Prostate gland (tissue), 2 donors: ENCODE data around the gene CACNA1A. TPM values are rescaled to one million over a fixed set of nuclear protein-coding genes. Genes with fewer than 3 reads are reported as not detected.

Experiments used
- DNase-seq: peaks from one replicate; pipeline ENCODE4 v3.0.0-alpha.2; 2019; ENCODE audit warnings: low spot score
- H3K27ac ChIP-seq, 2 donors: fragments of 200-600 bp; sonication (generic); 2 replicates each; pipeline ENCODE4 v1.5.1; 2017 to 2019
- H3K27me3 ChIP-seq: fragments of 200-600 bp; sonication (generic); replicated peaks from 2 replicates; pipeline ENCODE4 v1.5.1; 2019; ENCODE audit not compliant: insufficient read depth
- H3K36me3 ChIP-seq, 2 donors: fragments of 200-600 bp; sonication (generic); 1 replicate in 1 of 2; 2 replicates in 1 of 2; pipeline versions ENCODE4 v1.5.1 to v1.8.1; 2017 to 2019
- H3K4me1 ChIP-seq: fragments of 200-600 bp; sonication (generic); replicated peaks from 2 replicates; pipeline ENCODE4 v1.5.1; 2019
- H3K4me3 ChIP-seq, 2 donors: fragments of 200-600 bp; sonication (generic); 2 replicates each; pipeline ENCODE4 v1.5.1; 2017 to 2019
- H3K9me3 ChIP-seq: fragments of 200-600 bp; sonication (generic); 2 replicates; pipeline ENCODE4 v1.5.1; 2017
- POLR2A ChIP-seq: fragments of 450-650 bp; IDR thresholded peaks from one replicate; pipeline ENCODE4 v1.6.1; 2016; ENCODE audit warnings: antibody characterized with exemption, mild to moderate bottlenecking
- POLR2AphosphoS5 ChIP-seq: sonication (generic); formaldehyde crosslinking; IDR thresholded peaks from one replicate; pipeline ENCODE4 v1.6.1; 2017; ENCODE audit warnings: antibody characterized with exemption
- WGBS: methylation state at CpG from one replicate; pipeline ENCODE4 v1.1.5; 2018; 5-methylcytosine and 5-hydroxymethylcytosine counted together
- intact Hi-C: fragments of 100-400 bp; cut with DNase I; formaldehyde crosslinking; loops from one replicate; pipeline ENCODE4 v1.14.2; 2022
- total RNA-seq, 2 donors: library from RNA; depleted of rRNA; stranded (reverse); fragments of >200 nt; gene quantifications; one replicate each; pipeline ENCODE4 v1.1.0, GENCODE V29; 2016
- TF ChIP-seq, protein P1 (sequence below), 4 experiments: fragments of 200-600 bp in 2 of 4; fragments of 450-650 bp in 2 of 4; sonication (generic) in 2 of 4; IDR thresholded peaks; 1 replicate in 3 of 4; 2 replicates in 1 of 4; pipeline ENCODE4 v1.5.1; 2016 to 2019; ENCODE audit warnings: antibody characterized with exemption in 4 of 4, mild to moderate bottlenecking in 2 of 4, moderate library complexity in 2 of 4

The CACNA1A gene
- total RNA-seq, 2 donors from 2014 or later = 0.46 to 12.4 TPM

DNA sequence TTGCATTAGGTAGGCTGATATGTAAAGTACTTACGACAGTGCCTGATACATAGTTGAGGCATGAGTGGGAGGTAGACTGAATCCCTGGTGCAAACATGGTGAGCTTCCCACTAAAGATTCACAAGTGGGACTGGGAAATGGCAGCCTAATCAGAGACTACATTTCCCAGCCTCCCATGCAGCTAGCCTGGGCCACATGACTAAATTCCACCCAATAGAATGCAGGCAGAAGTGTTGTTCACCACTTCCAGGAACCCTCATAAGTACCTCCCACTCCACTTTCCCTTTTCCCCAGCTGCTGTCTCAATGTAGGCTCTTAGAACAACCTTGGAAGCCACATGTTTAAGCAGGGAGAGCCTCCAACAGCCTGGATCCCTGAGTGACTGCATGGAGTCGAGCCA lies 104.9 kb downstream of the CACNA1A start:
- Histone ChIP-seq H3K36me3 (no peaks in the 10 kb centered on the region), H3K4me3 (no peak overlapping the region), H3K4me1 (no peaks in the 10 kb centered on the region), H3K9me3 (no peaks in the 10 kb centered on the region), H3K27ac (no peak overlapping the region), H3K27me3 (no peaks in the 10 kb centered on the region)
- no peak for DNase-seq
- WGBS = 91% methylated on average over 2 of the region's 2 CpGs
- intact Hi-C loops = no loop called here
- no peak for TF ChIP-seq POLR2A
- TF ChIP-seq POLR2AphosphoS5 = no peak

DNA sequence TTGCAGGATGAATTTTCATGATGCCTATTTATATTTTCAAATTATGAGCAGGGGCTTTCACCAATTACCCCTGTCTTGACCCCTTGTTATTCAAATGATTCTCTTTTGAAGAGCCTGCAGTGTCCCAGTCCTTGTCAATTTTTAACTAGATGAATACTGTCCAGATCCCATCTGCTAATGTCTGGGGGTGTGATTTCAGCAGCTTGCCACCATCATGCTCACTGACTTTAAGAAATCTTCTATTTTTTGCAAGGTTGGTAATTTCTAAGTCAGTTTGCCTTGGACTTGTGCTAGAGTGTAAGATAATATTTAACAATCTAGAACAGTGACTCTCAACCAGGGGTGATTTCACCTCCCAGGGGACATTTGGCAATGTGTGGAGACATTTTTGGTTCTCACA lies 106.0 kb downstream of the CACNA1A start:
- H3K27me3 ChIP-seq = no peaks in the 10 kb centered on the region
- no peaks in the 10 kb centered on the region for H3K9me3 ChIP-seq
- H3K4me1 ChIP-seq = no peaks in the 10 kb centered on the region
- no peak overlapping the region for H3K4me3 ChIP-seq
- no peaks in the 10 kb centered on the region for H3K36me3 ChIP-seq
- intact Hi-C loops = no loop called here
- DNase-seq = no peak
- no peak overlapping the region for H3K27ac ChIP-seq
- TF ChIP-seq POLR2A (no peak), POLR2AphosphoS5 (no peak)
- TF ChIP-seq, protein P1, sequence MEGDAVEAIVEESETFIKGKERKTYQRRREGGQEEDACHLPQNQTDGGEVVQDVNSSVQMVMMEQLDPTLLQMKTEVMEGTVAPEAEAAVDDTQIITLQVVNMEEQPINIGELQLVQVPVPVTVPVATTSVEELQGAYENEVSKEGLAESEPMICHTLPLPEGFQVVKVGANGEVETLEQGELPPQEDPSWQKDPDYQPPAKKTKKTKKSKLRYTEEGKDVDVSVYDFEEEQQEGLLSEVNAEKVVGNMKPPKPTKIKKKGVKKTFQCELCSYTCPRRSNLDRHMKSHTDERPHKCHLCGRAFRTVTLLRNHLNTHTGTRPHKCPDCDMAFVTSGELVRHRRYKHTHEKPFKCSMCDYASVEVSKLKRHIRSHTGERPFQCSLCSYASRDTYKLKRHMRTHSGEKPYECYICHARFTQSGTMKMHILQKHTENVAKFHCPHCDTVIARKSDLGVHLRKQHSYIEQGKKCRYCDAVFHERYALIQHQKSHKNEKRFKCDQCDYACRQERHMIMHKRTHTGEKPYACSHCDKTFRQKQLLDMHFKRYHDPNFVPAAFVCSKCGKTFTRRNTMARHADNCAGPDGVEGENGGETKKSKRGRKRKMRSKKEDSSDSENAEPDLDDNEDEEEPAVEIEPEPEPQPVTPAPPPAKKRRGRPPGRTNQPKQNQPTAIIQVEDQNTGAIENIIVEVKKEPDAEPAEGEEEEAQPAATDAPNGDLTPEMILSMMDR (IDR thresholded peaks at IDR 0.05) = no peak

DNA sequence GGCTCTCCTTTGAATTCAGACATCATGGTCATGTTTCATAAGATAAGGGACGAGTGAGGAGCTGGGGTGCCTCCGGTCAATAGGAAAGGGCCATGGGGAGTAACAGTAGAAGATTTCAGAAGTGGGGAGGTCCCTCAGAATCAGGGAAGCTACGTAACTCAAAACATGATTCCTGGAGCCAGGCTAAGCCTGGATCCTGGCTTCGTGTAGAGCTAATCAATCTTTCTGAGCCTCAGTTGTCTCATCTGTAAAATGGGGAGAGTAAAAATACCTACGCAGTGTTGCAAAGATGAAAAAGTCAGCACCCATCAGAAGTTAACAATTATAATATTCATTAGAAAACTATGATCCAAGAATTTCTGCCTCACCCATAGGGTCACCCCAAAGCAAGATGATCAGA lies 106.5 kb downstream of the CACNA1A start:
- intact Hi-C loops = no loop called here
- no peak overlapping the region for H3K4me3 ChIP-seq
- no peaks in the 10 kb centered on the region for H3K36me3 ChIP-seq
- TF ChIP-seq POLR2AphosphoS5 = no peak
- TF ChIP-seq, protein P1 (IDR thresholded peaks at IDR 0.05) = no peak
- no peak for TF ChIP-seq POLR2A
- H3K4me1 ChIP-seq = no peaks in the 10 kb centered on the region
- H3K9me3 ChIP-seq = no peaks in the 10 kb centered on the region
- WGBS = 67% methylated on average over 5 of the region's 5 CpGs
- H3K27me3 ChIP-seq = no peaks in the 10 kb centered on the region
- no peak for DNase-seq
- H3K27ac ChIP-seq = no peak overlapping the region

DNA sequence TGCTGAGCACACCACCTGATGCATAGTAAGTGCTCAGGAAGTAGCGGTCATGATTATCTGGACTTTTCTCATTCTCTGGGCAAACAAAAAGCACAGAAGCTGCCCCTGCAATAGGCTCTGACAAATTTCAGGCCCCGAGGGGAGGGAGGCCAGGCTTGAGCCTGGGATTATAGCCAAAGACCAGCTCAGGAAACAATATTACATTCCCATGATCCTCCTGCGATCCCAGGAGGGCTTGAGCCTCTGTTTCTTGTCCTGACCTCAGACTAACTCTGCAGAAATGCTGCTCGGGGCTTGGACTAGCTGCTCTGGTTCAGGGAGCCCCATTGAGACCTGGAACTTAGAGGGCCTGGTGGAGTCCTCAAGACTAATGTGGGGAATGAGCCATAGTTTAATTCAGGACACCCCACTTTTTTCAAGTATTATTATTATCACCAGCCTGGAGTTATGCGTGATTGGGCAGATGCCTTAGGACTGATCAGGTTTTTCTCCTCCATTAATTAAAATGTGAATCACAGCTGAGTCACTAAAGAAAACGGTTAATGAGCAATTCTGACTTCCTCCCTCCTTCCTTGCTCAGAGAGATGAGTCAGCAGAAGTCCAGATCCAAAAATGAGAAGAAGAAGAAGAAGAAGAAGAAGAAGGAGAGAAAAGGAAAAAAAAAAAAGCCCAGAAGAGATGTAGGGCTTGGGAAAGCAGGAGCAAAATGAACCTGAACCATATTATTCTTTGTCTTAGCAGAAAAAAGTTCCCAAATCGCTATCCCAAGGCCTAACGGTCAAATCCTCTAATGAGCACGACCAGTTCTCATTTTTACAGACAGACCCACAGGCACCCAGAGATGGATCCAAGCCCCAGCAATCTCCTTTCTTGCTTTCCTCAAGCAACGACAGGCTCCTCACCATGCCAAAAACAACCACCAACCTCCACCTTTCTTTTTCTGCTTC lies 107.2 kb downstream of the CACNA1A start:
- no peak overlapping the region for H3K27ac ChIP-seq
- no peaks in the 10 kb centered on the region for H3K9me3 ChIP-seq
- H3K4me1 ChIP-seq = no peaks in the 10 kb centered on the region
- H3K27me3 ChIP-seq = no peaks in the 10 kb centered on the region
- no peak overlapping the region for H3K4me3 ChIP-seq
- TF ChIP-seq POLR2A = no peak
- TF ChIP-seq, protein P1 (IDR thresholded peaks at IDR 0.05) = no peak
- no peak for TF ChIP-seq POLR2AphosphoS5
- intact Hi-C loops = no loop called here
- no peaks in the 10 kb centered on the region for H3K36me3 ChIP-seq
- 58% methylated on average over 10 of the region's 10 CpGs for WGBS
- no peak for DNase-seq

DNA sequence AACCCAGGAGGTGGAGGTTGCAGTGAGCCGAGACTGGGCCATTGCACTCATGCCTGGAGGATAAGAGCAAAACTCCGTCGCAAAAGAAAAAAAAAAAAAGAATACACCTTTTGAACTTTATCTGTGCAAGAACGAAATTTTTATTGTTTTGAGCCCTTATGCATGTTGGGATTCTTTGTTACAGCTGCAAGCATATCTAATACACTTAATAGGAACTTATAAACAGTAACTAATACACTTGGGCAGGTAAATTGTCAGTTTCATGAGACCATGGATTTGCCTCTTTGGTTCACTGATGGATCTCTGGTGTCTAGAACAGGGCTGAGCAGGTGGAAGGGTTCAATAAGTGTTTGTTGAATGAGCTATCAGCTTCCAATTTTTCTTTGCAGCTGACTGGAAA lies 108.1 kb downstream of the CACNA1A start:
- no peak for DNase-seq
- Histone ChIP-seq H3K27ac (no peak overlapping the region), H3K4me1 (no peaks in the 10 kb centered on the region), H3K27me3 (peaks cover 1% of the 10 kb centered on the region), H3K4me3 (no peak overlapping the region), H3K36me3 (no peaks in the 10 kb centered on the region), H3K9me3 (no peaks in the 10 kb centered on the region)
- WGBS = 90% methylated on average over 4 of the region's 4 CpGs
- intact Hi-C loops = no loop called here
- TF ChIP-seq, protein P1 (IDR thresholded peaks at IDR 0.05) = no peak
- TF ChIP-seq POLR2A (no peak), POLR2AphosphoS5 (no peak)
